Measurements from ENCODE around the gene GBGT1.

Gene GBGT1

GRCh38 chr9:133111808-133112662, 51.7 kb downstream of the GBGT1 start:
- no peak for DNase-seq

DNA sequence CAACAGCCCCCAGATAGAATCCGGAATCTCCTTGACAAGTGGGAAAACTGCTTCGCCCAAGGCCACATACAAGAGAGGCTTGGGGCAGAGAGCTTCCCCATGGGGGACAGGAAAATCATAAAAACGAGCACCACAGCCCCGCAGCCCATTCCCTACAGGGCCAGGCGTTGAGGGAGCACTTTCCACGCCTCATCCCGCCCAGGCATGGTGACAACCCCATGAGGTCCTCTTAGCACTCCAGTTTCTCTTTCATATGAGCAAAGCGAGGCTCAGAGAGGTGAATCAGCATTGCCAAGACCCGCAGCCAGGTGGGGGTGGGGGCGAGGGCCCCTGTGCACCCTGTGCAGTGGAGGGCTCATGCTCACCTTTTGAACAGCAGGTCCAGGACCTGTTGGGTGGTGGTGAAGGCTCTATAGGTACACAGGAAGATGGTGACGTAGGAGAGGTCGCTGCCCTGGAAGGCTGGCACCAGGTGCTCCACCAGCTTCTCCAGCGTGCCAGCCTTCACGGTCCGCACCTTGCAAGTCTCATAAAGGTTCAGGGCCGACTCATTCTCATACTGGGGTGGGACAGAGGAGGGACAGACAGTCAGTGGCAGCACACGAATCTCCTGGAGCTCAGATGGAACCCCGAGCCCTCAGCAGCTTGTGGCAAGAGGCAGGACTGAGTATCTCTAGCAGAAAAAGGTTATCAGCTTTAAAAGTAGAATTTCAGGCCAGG, 53.6 kb downstream of the GBGT1 start:
- DNase-seq = no peak

GRCh38 chr9:133108794-133109641, 54.7 kb downstream of the GBGT1 start:
- DNase-seq = no peak

- DNase-seq = no peak
Measured at GRCh38 chr9:133107961-133108793, 55.5 kb downstream of the GBGT1 start.

- no peak for DNase-seq
Measured at GRCh38 chr9:133107245-133107722, 56.4 kb downstream of the GBGT1 start.

- no peak for DNase-seq
Measured at GRCh38 chr9:133106511-133107244, 57.0 kb downstream of the GBGT1 start.

GRCh38 chr9:133105461-133105770, 58.3 kb downstream of the GBGT1 start:
- no peak for DNase-seq

DNA sequence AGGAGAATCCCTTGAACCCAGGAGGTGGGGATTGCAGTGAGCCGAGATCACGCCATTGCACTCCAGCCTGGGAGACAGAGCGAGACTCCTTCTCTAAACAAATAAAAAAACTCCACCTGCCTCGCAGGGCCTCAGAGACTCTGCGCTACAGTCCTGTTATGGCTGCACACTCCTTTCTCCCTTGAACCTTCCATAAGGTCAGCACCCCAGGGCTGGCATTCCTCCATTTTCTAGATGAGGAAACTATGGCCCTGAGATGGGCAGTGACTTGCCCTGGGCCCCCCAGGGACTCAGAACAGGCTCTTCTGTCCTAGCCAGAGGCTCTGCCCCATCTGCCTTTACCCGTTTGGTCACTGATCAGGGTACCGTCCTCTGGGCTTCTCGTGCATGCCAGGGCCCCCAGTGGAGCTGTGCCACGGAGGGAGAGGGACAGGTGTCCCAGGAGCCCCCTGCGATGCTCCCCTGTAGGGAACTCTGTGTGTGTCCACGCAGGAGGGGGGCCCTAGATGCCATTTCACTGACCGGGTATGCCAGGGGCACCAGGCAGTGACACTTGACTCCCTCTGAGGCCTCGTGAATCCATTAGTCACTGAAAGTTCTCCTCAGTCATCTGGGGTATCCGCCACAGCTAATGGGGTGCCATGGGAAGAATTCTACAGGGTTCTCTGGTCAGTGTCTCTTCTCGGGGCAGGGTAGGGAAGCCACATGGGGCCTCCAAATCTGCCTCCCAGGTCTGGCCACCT, 58.8 kb downstream of the GBGT1 start:
- no peak for DNase-seq

DNA sequence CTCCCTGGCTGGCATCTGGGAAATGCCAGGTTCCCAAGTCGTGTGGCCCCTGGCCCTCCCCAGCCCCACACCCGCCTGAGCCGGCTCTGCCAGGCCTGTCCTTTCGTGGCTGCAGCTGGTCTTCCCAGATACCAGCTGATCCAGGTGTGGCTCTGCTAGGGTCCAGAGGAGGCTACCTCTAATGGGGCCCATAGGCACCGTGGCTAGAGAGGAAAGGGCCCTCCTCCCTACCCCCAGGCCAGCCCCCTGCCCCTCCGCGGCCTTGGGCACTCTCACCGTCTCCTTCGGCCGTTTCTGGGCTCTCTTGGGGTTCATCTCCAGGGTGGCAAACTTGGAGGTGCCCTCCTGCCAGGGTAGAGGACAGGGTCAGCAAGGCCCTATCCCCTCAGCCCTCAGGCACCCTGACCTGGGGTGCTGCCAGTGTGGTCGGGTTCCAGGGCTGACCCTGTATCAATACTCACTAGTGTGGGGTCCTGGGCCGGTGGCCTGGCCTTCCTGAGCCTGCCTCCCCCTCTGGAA, 59.7 kb downstream of the GBGT1 start:
- DNase-seq = no peak

DNA sequence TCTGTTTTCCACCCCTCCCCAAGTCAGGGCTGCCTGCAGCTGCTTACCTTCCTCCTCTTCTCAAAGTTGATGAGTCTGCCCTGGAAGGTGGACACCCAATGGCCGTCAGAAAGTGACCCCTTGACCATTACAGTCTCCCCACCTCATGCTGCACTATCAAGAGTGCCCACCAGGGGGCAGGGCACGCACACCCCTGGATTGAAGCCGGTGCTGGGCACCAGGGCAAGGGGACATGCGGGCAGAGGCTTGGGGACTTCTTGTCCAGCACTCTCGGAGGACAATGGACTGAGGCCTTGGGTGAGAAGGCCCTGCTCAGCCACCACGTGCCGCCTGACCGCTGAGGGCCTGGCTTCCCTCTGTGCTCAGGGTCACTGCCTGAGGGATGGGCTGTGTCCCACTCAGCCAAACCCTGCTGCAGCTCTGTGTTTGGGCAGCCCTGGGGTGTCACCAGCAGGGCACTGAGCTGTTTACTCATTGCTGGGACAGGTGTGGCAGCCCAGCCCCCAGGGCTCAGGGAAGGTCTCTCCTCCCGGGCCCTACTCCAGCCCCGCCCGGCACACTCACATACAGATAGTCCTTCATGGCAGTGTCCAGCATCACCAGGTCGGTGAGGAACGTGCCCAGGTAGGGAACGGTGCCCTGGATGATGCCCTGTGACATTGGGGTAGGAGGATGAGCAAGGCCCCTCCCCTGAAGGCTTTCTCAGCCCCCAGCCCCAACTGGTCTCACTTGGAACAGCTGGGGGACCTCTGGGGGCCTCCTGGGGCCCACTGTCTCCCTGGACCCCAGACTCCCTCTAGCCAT, 60.3 kb downstream of the GBGT1 start:
- DNase-seq = no peak
